Nephron progenitor cell (in vitro differentiated cells): ENCODE data around the gene TSHZ2.

ENCODE experiments used
- DNase-seq: peaks from one replicate; pipeline ENCODE4 v3.0.0; 2021
- H3K27ac Mint-ChIP-seq: 2 replicates; pipeline ENCODE4 v1.8.0; 2021; ENCODE audit warnings: mild to moderate bottlenecking, moderate library complexity, mixed read lengths
- H3K27me3 Mint-ChIP-seq: 2 replicates; pipeline ENCODE4 v1.8.0; 2021; ENCODE audit warnings: mild to moderate bottlenecking, low read depth, mixed read lengths; ENCODE audit not compliant: poor library complexity
- H3K36me3 Mint-ChIP-seq: 2 replicates; pipeline ENCODE4 v1.8.0; 2021; ENCODE audit warnings: low read depth, mixed read lengths
- H3K4me1 Mint-ChIP-seq: 2 replicates; pipeline ENCODE4 v1.8.0; 2021; ENCODE audit warnings: mixed read lengths
- H3K4me3 Mint-ChIP-seq: 2 replicates; pipeline ENCODE4 v1.8.0; 2021; ENCODE audit warnings: mild to moderate bottlenecking, moderate library complexity, mixed read lengths
- H3K9me3 Mint-ChIP-seq: 2 replicates; pipeline ENCODE4 v1.8.0; 2021; ENCODE audit warnings: mild to moderate bottlenecking, moderate library complexity, mixed read lengths
- TF ChIP-seq, protein P1 (sequence below): fragments of 200-600 bp; sonication (generic); IDR thresholded peaks from 2 replicates; pipeline ENCODE4 v1.5.0; 2021; ENCODE audit warnings: antibody characterized with exemption

Gene TSHZ2

GRCh38 chr20:53214392-53214791 lies 242.2 kb downstream of the TSHZ2 start:
- no peak overlapping the region for H3K4me3 Mint-ChIP-seq
- peaks cover 19% of the 10 kb centered on the region for H3K36me3 Mint-ChIP-seq
- TF ChIP-seq, protein P1, sequence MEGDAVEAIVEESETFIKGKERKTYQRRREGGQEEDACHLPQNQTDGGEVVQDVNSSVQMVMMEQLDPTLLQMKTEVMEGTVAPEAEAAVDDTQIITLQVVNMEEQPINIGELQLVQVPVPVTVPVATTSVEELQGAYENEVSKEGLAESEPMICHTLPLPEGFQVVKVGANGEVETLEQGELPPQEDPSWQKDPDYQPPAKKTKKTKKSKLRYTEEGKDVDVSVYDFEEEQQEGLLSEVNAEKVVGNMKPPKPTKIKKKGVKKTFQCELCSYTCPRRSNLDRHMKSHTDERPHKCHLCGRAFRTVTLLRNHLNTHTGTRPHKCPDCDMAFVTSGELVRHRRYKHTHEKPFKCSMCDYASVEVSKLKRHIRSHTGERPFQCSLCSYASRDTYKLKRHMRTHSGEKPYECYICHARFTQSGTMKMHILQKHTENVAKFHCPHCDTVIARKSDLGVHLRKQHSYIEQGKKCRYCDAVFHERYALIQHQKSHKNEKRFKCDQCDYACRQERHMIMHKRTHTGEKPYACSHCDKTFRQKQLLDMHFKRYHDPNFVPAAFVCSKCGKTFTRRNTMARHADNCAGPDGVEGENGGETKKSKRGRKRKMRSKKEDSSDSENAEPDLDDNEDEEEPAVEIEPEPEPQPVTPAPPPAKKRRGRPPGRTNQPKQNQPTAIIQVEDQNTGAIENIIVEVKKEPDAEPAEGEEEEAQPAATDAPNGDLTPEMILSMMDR = no peak
- no peak for DNase-seq
- H3K4me1 Mint-ChIP-seq = peaks cover 27% of the 10 kb centered on the region
- peak overlapping the region; percentile 59 for H3K27ac Mint-ChIP-seq
- H3K27me3 Mint-ChIP-seq = peaks cover 20% of the 10 kb centered on the region
- peaks cover 1% of the 10 kb centered on the region for H3K9me3 Mint-ChIP-seq

DNA sequence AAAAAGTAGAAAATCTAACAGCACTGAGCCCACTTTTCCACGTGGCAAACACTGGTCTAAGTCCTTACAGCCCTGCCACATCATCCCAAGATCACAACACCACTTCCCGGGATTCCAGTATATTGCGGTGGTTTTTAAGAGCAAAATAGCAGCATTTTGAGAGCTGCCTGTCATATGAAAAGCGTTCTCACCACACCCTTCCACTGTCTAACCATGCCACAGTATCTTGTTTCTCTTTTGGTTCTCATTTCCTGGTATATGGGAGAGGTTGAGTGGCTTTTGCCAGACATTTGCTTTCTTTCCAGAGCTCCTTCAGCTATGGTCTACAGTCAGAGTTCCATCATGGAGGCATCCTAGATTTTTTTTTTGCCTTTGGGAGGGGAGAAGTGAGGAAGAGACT lies 243.0 kb downstream of the TSHZ2 start:
- TF ChIP-seq, protein P1 = no peak
- Mint-ChIP-seq H3K36me3 (peaks cover 20% of the 10 kb centered on the region), H3K4me1 (peaks cover 24% of the 10 kb centered on the region), H3K27me3 (peaks cover 15% of the 10 kb centered on the region), H3K27ac (no peak overlapping the region), H3K4me3 (no peak overlapping the region), H3K9me3 (peaks cover 9% of the 10 kb centered on the region)
- DNase-seq = no peak

DNA sequence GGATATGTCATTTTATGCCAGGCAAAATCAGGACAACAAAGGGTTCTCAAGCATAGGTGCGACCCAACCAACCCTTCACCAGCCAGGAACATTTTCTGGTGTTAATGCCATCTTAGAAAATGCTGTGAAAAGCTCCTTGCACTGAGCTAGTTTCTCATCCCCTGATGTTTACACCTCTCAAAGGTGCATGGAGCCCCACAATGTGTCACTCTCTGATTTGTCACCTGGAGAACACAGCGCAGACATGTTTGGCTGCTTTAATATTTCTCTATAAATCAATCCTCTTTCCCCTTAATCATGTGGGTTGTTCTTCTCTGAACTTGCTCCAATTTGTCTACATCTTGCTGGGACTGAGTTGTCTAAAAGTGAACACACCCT lies 244.3 kb downstream of the TSHZ2 start:
- no peak for DNase-seq
- Mint-ChIP-seq H3K4me3 (peak overlapping the region; percentile 26), H3K27ac (no peak overlapping the region), H3K4me1 (peaks cover 24% of the 10 kb centered on the region), H3K36me3 (peaks cover 23% of the 10 kb centered on the region), H3K27me3 (peaks cover 16% of the 10 kb centered on the region), H3K9me3 (peaks cover 19% of the 10 kb centered on the region)
- TF ChIP-seq, protein P1 = no peak

DNA sequence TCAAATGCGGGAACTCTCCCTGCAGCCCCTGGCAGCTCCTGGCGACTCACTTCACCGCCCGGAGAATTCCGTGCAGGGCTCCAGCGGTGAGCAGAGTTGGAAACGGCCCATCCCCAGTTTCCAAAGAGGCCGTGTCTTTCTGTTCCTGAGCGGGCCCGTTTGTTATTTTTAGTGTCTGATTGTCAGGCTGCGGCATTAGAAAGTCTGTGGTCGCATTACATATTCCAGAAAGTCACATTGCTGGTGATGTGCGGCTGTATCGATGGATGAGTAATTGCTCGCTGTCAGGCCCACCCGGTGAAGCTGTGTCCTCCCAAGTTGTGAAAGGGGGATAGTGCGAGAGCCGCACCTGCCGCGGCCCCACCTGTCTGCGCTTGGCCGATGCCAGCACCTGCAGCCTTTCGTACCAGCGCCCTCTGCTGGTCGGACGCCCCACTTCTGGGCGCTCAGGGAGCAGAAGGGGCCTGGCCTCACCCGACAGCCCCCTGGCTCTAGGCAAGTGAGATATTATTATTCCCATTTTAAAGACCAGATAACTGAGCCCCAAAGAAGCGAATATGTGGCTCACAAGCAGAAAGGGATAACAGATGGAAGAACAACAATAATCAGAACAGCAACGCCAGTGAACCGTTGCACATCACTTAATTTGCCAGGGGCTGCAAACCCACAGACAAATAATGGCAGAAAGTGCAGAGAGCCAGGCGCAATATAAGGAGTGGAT lies 244.9 kb downstream of the TSHZ2 start:
- Mint-ChIP-seq H3K27me3 (peaks cover 16% of the 10 kb centered on the region), H3K4me1 (peaks cover 26% of the 10 kb centered on the region), H3K9me3 (peaks cover 19% of the 10 kb centered on the region), H3K4me3 (peak overlapping the region; percentile 26), H3K27ac (no peak overlapping the region), H3K36me3 (peaks cover 23% of the 10 kb centered on the region)
- TF ChIP-seq, protein P1 = peak; percentile 92
- DNase-seq = peak; percentile 89

- peaks cover 19% of the 10 kb centered on the region for H3K9me3 Mint-ChIP-seq
- no peak overlapping the region for H3K4me3 Mint-ChIP-seq
- no peak for DNase-seq
- H3K27ac Mint-ChIP-seq = no peak overlapping the region
- H3K4me1 Mint-ChIP-seq = peaks cover 19% of the 10 kb centered on the region
- H3K36me3 Mint-ChIP-seq = peaks cover 17% of the 10 kb centered on the region
- TF ChIP-seq, protein P1 = no peak
- H3K27me3 Mint-ChIP-seq = peaks cover 7% of the 10 kb centered on the region
These were observed 248.5 kb downstream of the TSHZ2 start for GRCh38 chr20:53220482-53221307.
